ENCODE results near the gene KRTAP5-1.
"Not testable (repeated sequence)": the region's sequence is repeated elsewhere in the genome, so short reads cannot be mapped to it uniquely, and the experiment has no call there.

KRTAP5-1 gene, protein sequence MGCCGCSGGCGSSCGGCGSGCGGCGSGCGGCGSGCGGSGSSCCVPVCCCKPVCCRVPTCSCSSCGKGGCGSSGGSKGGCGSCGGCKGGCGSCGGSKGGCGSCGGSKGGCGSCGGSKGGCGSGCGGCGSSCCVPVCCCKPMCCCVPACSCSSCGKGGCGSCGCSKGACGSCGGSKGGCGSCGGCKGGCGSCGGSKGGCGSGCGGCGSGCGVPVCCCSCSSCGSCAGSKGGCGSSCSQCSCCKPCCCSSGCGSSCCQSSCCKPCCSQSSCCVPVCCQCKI

DNA sequence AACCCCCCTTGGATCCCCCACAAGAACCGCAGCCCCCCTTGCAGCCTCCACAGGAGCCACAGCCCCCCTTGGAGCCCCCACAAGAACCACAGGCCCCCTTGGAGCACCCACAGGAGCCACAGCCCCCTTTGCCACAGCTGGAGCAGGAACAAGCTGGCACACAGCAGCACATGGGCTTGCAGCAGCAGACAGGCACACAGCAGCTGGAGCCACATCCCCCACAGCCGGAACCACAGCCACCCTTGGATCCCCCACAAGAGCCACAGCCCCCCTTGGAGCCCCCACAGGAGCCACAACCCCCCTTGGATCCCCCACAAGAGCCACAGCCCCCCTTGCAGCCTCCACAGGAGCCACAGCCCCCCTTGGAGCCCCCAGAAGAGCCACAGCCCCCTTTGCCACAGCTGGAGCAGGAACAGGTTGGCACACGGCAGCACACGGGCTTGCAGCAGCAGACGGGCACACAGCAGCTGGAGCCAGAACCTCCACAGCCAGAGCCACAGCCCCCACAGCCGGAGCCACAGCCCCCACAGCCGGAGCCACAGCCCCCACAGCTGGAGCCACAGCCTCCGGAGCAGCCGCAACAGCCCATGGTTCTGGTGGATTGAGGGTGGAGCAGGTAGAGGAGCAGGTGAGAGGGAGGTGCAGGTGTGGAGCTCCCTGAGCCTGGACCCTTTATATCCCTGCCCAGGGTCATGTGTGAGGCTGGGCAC lies at the start of gene KRTAP5-1:
Gene KRTAP5-1, minus strand, starts transcription at position 623 of the 710 bp plus-strand sequence. Its CDS starts 34 bp downstream, at position 589.
- not testable (repeated sequence) for DNase-seq (ENCODE audit: low spot score)

DNA sequence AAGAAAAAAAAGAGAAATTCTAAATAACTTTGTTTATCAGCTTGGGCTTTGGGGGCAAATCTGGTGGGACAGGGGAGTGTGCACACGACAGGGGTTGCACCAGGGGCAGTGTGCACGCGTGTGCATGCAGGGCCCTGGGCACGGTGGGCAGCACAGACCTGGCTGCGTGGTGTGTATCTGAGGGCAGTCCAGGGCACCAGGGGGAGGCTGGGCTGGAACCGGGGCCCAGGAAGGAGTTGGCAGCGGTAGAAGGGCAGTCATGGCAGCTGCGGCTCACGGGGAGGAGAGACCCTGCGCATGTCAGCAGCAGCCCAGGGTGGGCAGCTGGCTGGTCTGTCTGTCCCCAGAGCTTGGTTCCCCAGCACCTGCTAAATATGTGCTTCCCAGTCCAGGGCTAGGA lies 48.8 kb upstream of the KRTAP5-1 start:
- no peak for DNase-seq (ENCODE audit: low spot score)

GRCh38 chr11:1632053-1632714 lies 47.1 kb upstream of the KRTAP5-1 start:
- DNase-seq (ENCODE audit: low spot score) = no peak

DNA sequence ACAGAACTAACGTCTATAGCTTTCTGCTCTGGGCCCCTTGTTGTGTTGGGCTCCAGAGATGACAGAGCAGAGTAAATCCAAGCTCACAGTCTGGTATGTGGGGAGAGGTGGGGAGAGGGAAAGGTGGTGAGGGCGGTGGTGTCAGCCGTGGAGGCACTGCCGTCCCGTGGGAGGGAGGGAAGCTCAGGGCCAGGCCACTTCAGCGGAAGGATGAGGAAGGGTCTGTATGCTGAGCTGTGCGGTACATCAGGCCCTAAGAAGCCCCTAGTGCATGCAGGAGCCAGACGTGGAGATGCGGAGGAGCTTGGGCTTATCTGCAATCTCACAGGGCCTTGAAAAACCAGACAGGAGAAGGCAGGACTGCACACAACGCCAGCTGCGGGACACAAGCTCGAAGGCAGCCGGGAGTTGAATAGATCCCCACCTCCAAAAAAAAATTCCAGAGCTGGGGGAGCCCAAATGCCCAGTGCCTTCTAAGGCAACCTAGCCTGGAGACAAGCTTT lies 46.0 kb upstream of the KRTAP5-1 start:
- DNase-seq (ENCODE audit: low spot score) = no peak

GRCh38 chr11:1630271-1630670 lies 45.2 kb upstream of the KRTAP5-1 start:
- no peak for DNase-seq (ENCODE audit: low spot score)

- DNase-seq (ENCODE audit: low spot score) = no peak
Observed at GRCh38 chr11:1629326-1630185, 44.5 kb upstream of the KRTAP5-1 start, which contains the start of gene KRTAP5-5. KRTAP5-5 (plus strand) TSS chr11:1629775; CDS start chr11:1629841, 66 bp downstream.

DNA sequence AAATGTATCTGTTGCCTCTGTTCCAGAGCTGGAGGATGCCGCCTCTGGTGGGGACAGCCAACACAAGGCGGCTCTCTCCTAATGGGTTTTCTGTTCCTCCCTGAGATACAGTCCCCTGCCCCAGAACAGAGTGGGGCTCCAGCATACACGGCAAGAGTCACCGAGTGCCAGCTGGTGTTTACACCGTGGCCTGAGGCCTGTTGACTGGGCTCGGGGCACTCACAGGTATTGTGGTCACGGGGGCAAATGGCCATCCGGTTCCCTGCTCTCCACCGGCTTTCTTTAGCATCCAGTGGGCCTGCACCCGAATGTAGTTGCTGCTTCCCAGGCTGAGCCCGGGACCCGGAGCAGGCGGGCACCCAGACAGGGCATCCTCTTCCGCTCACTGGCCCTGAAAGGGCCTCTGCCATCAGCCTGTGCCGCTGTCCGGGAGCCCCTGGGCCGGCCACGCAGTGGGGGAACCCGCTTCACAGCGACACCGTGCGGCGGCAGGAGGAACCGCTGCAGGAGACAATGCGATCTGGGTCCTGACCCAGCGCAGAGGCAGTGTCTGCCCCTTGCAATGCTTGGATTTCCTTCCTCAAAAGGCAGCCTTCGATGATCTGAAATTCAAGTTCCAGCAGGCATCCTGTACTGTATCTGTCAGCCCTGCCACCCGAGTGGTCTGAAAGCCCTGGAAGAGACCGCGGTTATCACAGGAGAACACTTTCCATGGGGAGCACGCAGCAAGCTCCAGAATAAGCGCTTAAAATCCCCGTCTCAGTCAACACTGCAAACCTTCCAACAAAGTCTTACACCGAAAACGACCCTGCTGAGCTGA lies 43.6 kb upstream of the KRTAP5-1 start:
- peak; percentile 17 for DNase-seq (ENCODE audit: low spot score)

- DNase-seq (ENCODE audit: low spot score) = no peak
Observed at GRCh38 chr11:1625541-1625940, 40.5 kb upstream of the KRTAP5-1 start.

GRCh38 chr11:1624621-1625020 lies 39.5 kb upstream of the KRTAP5-1 start:
- no peak for DNase-seq (ENCODE audit: low spot score)

DNA sequence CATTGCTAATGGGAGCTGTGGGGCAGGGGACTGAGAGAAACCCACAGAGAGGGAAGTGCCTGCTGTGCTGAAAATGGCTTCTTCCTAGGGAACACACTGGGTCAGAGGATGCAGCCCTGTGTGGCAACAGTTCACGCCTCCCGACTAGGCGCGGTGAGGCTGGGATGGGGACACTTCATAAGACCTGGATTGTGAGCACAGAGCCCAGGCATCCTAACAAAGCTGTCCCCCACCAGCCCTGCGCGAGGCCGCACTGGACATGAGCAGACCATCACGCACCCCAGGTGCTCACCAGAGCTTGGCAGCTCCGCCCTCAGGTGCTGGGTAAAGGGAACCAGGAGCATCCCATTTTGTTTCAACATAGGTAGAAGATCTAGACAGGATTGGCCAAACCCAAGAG lies 38.6 kb upstream of the KRTAP5-1 start:
- no peak for DNase-seq (ENCODE audit: low spot score)

DNA sequence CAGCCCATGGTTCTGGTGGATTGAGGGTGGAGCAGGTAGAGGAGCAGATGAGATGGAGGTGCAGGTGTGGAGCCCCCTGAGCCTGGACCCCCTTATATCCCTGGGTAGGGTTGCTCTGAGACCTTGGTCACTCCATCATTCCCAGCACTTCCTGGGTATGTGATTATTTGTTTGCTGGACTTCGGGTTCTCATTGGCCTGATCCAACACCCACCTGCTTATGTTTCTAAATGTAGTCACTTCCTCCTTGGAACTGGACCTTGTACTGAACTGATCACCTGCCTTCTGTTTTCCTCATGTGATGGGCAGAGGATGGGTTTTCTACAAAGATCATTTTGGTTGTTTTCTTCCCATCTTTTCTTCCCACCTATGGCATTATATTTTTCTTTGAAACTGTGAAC lies 37.0 kb upstream of the KRTAP5-1 start, which contains the start of gene KRTAP5-4:
Gene KRTAP5-4, minus strand, starts transcription at position 53 of the 400 bp plus-strand sequence. Its CDS starts 45 bp downstream, at position 8.
- DNase-seq (ENCODE audit: low spot score) = no peak

- no peak for DNase-seq (ENCODE audit: low spot score)
Observed at GRCh38 chr11:1619449-1619848, 34.4 kb upstream of the KRTAP5-1 start.

- DNase-seq (ENCODE audit: low spot score) = no peak
Observed at GRCh38 chr11:1618231-1618630, 33.1 kb upstream of the KRTAP5-1 start.

GRCh38 chr11:1608363-1608762 lies 23.3 kb upstream of the KRTAP5-1 start, which contains the start of gene KRTAP5-3:
KRTAP5-3 (minus strand) TSS chr11:1608463; CDS start chr11:1608385, 78 bp downstream.
- DNase-seq (ENCODE audit: low spot score) = no peak

DNA sequence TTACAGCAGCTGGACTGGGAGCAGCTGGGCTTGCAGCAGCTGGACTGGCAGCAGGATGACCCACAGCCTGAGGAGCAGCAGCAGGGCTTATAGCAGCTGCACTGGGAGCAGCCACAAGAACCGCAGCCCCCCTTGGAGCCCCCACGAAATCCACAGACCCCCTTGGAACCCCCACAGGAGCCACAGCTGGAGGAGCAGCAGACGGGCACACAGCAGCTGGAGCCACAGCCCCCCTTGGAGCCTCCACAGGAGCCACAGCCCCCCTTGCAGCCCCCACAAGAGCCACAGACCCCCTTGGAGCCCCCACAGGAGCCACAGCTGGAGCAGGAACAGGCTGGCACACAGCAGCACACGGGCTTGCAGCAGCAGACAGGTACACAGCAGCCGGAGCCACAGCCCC lies 22.8 kb upstream of the KRTAP5-1 start:
- DNase-seq (ENCODE audit: low spot score) = not testable (repeated sequence)

DNA sequence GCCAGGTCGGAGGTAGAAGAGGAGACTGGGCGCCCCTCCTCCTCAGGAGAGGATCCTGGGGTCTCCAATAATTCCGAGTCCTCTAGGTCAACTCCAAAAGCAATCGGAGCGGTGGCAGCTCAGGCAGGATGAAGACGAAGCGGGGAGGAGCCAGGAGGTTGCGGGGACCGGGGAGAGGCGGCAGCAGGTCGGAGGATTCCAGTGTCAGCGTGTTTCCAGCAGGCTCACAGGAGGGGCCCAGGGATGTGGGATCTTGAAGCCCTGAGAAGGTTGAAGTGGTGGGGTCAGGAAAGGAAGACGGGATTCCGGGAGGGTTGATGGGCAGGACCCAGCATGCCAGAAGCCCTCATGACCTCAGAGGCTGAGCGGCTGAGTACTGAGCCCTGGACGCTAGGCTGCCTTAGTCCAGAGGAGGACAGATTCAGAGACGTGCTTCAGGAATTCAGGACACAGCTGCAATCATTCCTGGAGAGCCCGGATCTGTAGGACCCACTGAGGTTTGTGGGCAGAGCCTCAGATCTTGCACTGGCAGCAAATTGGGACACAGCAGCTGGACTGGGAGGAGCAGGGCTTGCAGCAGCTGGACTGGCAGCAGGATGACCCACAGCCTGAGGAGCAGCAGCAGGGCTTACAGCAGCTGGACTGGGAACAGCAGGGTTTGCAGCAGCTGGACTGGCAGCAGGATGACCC lies 22.2 kb upstream of the KRTAP5-1 start:
- DNase-seq (ENCODE audit: low spot score) = not testable (repeated sequence)

GRCh38 chr11:1605923-1606322 lies 20.8 kb upstream of the KRTAP5-1 start:
- DNase-seq (ENCODE audit: low spot score) = not testable (repeated sequence)

DNA sequence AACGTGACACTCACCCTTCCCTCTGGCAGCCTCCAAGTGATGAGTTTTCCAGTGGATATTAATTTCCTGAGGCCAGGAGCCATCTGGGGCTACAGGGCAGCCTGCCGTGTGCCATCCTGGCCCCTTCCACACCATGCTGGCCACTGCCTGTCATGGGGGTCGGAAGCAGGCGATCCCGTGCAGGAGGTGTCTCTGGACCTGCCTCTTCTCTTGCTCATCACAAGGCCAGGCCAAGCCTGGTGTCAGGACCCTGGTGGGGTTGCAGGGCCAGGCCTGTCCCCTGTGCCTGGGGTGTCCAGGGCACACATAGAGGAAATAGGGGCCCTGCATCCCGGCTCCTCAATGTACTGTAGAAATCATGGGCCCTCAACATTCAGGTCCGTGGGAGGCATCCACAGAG lies 19.6 kb upstream of the KRTAP5-1 start:
- DNase-seq (ENCODE audit: low spot score) = no peak

DNA sequence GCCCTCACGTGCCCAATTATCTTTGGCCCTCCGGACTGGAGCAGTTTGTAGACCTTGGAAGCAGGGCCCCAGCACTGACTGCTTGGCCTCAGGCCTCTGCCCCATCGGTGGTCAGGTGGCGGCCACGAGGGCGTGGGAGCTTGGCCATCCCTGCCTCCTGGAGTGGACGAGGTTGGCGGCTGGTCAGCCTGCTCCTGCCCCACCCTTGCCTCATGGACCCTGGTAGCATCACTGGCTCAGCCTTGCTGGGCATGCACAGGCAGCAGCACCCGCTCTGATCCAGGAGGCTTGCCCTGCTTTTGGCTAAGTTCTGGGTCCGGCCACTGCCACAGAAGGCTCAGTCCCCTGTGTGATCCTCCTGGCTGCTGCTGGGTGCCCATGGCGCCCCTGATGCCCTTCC lies 19.1 kb upstream of the KRTAP5-1 start:
- DNase-seq (ENCODE audit: low spot score) = no peak

DNA sequence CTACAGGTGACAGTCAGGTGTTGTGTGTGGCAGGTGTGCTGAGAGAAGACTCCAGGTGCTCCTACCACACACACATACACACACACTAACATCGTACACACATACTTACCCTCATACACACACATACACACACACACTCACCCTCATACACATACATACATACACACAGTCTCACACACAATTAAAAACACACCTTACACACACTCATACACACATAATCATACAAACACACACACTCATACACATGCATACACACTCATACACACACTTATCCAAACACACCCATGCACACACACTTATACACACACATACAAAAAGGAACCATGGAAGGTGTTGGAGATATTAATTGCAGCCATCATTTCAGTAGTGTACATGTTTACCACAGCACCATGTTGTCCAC lies 18.5 kb upstream of the KRTAP5-1 start:
- no peak for DNase-seq (ENCODE audit: low spot score)

Data from globus pallidus (tissue), 1 donor.